GM18870 (cell line): ENCODE results near the gene PEPD.

Experiments used
- ATAC-seq: cut with Tn5 transposase; IDR thresholded peaks from one replicate; pipeline ENCODE4 v1.9.1; 2021; ENCODE audit warnings: moderate library complexity; ENCODE audit not compliant: unreplicated experiment

Gene PEPD

GRCh38 chr19:33370783-33371182 is 150.8 kb downstream of the PEPD start:
- ATAC-seq = no peak

DNA sequence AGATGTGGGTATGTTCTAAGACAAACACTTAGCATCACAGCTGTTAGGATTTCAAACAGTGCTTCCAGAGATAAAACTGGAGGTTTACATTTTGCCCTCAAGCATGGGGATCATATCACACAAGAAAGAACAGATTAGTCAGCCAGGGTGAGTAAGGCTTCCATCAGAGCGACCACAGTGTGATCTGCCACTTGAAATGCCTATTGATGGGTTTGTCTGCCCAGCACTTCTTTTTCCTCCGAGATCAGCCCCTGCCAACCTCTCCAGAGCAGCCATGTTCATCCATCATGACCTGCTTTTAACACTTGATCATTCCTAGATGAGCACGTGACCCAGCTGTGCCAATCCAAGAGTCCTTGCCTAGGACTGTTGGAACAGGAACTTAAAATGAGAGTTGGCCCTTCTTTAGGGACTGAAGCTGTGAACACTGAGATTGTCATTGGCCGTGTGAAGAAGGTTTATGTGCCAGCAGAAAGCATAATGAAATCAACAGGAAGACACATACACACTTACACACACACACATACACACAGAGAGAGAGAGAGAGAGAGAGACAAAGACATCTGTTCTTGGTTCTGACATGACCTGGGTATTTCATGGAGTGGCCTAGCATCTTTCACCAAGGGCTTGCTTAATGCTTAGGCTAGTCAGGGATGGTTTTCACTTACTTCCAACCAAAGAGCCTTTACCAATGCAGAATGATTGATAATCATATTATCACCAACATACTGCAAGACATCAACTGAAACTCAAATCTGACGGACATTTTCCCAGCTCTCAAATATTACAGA is 153.3 kb downstream of the PEPD start:
- no peak for ATAC-seq

DNA sequence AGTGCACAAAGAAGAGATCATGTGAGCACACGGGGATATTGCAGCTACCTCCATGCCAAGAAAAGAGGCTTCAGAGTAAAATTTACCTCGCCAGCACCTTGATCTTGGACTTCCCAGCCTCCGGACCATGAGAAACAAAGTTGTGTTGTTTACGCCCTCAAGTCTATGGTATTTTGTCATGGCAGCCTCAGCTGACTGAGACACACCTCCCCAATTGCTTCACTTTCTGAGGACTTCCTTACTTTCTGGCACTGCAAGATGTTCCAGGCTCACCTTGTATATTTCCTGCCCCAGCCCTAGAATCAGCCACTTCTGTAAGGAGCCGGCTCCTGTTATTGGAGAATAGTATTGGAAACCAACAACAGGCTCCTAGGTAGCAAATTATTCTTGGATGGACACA is 154.7 kb downstream of the PEPD start:
- ATAC-seq = no peak

GRCh38 chr19:33366127-33366526 is 155.5 kb downstream of the PEPD start:
- ATAC-seq = no peak

- ATAC-seq = no peak
Observed at GRCh38 chr19:33365691-33366090, 155.9 kb downstream of the PEPD start.

GRCh38 chr19:33363476-33363875 is 158.1 kb downstream of the PEPD start:
- no peak for ATAC-seq

GRCh38 chr19:33362508-33363228 is 158.9 kb downstream of the PEPD start:
- ATAC-seq = no peak

- ATAC-seq = no peak
Observed at GRCh38 chr19:33359581-33359980, 162.0 kb downstream of the PEPD start.

DNA sequence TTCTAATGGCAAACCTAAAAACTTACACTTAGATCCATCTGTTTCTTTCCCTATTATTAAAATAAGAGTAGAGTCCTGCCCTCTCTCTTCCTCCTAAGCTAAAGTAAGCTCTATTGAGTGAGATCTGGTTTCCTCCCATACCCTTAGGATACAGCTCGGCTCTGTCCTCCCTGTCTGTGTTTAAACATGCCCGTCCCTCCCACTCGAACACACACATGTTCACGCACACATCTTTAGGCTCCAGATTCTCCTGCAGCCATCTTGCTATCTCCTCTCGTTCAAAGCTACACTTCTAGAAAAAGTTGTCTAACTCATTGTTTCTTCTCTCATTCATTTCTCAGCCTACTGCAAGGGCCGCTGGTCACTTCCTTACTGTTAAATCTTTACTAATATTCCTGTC is 163.2 kb downstream of the PEPD start:
- ATAC-seq = no peak

GRCh38 chr19:33357556-33357955 is 164.0 kb downstream of the PEPD start:
- ATAC-seq = no peak

DNA sequence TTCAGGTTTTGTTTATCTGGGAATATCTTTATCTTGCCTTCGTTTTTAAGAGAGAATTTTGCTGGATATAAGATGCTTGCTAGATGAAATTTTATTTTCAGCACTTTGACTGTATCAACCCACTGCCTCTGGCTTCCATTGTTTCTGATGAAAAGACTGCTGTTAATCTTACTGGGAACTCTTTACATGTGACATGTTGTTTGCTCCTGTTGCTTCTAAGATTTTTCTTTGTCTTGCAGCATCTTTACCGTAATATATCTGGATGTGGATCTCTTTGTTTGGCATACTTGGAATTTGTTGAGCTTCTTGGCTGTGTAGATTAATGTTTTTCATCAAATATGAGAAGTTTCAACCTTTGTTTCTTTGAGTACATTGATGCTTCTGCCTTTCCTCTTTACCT is 166.1 kb downstream of the PEPD start:
- ATAC-seq = no peak

GRCh38 chr19:33350538-33351309 is 170.9 kb downstream of the PEPD start:
- no peak for ATAC-seq

- no peak for ATAC-seq
Observed at GRCh38 chr19:33349319-33350289, 172.0 kb downstream of the PEPD start.

DNA sequence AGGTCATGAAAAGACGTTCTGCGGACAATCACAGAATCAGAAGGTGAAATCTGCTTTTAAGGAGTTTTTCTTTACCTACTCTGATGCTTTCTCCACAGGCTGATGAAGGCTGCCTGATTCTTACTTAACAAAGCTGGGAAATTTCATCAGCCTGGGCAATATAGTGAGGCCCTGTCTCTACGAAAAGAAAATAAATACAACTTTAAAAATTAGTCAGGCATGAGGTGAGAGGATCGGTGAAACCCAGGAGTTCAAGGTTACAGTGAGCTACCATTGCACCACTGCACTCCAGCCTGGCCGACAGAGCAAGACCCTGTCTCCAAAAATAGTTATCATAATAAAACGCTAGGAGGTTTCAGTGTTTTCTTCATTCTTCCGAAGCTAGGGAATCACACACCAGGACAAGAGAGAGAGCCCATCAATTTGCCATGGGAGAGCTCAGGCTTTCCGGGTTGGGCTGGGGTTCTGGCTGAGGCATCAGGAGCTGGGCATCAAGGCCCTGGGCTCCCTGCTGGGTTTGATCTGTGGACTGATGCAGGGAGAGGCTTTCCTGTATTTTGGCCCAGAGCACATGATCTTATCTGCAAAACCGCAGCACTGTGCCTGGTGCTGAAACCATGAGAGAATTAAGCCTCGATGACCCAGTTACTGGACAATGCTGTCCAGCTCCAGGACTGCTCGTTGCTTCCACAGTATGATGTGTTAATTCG is 173.1 kb downstream of the PEPD start:
- ATAC-seq = no peak

DNA sequence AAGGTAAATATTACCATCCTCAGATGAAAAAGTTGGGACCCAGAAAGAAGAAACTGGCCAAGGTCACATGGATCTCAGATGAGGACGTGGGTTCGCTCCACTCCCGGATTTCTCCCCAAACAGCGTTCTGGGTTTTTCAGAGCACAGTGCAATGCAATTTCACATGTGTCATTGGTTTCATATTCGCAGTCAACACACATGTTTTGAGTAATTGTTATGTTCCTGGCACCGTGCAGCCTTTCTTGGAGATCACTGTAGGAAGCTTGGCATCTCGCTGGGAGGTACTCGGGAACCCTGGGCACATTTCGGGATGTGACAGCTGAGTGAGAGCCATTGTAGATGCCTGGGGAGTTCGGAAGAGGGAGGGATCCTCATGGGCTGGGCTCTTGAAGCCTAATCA is 174.3 kb downstream of the PEPD start:
- ATAC-seq = no peak

GRCh38 chr19:33346665-33347064 is 174.9 kb downstream of the PEPD start:
- no peak for ATAC-seq

DNA sequence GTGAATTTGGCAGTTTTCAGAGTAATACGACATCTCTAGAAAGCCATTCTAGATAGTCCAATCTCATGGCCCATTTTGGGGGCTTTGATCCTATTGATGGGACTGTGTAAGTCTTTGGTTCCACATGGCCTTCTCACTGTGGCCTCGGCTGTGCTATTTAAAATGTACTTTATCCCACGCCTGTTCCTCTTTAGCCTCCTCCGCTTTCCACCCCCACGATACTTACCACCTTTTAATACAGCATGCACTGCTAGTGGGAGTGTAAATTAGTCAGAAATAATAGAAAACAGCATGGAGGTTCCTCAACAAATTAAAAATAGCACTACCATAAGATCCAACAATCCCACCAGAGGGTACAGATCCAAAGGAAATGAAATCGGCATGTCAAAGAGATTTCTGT is 176.4 kb downstream of the PEPD start:
- ATAC-seq = no peak

GRCh38 chr19:33344573-33344925 is 177.0 kb downstream of the PEPD start:
- no peak for ATAC-seq

- no peak for ATAC-seq
Observed at GRCh38 chr19:33343859-33344572, 177.6 kb downstream of the PEPD start.
